H9 (cell line): ENCODE data around the gene ITPR1. TPM values are rescaled to one million over a fixed set of nuclear protein-coding genes. Genes with fewer than 3 reads are reported as not detected.

Experiments
- DNase-seq: peaks from one replicate; pipeline ENCODE4 v3.0.0-alpha.2; 2017
- H2AFZ ChIP-seq: one replicate; pipeline ENCODE4 v1.6.1; 2013; ENCODE audit warnings: mild to moderate bottlenecking, low read length, control low read depth, moderate library complexity
- H2AK5ac ChIP-seq: 2 replicates; pipeline ENCODE4 v1.6.1; 2013; ENCODE audit warnings: low read length, control low read depth, mixed read lengths; ENCODE audit not compliant: insufficient read length
- H2BK120ac ChIP-seq: one replicate; pipeline ENCODE4 v1.6.1; 2013; ENCODE audit warnings: low read depth, mild to moderate bottlenecking, low read length, control low read depth, inconsistent platforms; ENCODE audit not compliant: poor library complexity, severe bottlenecking
- H2BK12ac ChIP-seq: 2 replicates; pipeline ENCODE4 v1.6.1; 2013; ENCODE audit warnings: low read length, control low read depth, mixed read lengths, low read depth; ENCODE audit not compliant: insufficient read length
- H2BK15ac ChIP-seq: 2 replicates; pipeline ENCODE4 v1.6.1; 2013; ENCODE audit warnings: low read depth, low read length, control low read depth
- H2BK20ac ChIP-seq: one replicate; pipeline ENCODE4 v1.6.1; 2013; ENCODE audit warnings: low read depth, mild to moderate bottlenecking, low read length, control low read depth, inconsistent platforms; ENCODE audit not compliant: poor library complexity, severe bottlenecking
- H2BK5ac ChIP-seq: 2 replicates; pipeline ENCODE4 v1.6.1; 2013; ENCODE audit warnings: low read length, control low read depth, mixed read lengths; ENCODE audit not compliant: insufficient read length
- H3K14ac ChIP-seq: 2 replicates; pipeline ENCODE4 v1.6.1; 2013; ENCODE audit warnings: low read length, control low read depth; ENCODE audit not compliant: insufficient read depth
- H3K18ac ChIP-seq: 2 replicates; pipeline ENCODE4 v1.6.1; 2013; ENCODE audit warnings: low read depth, mild to moderate bottlenecking, mixed read lengths, low read length, control low read depth; ENCODE audit not compliant: insufficient read length
- H3K23ac ChIP-seq: 2 replicates; pipeline ENCODE4 v1.6.1; 2013; ENCODE audit warnings: low read length, control low read depth, mixed read lengths, low read depth; ENCODE audit not compliant: insufficient read length
- H3K23me2 ChIP-seq: 2 replicates; pipeline ENCODE4 v1.6.1; 2013; ENCODE audit warnings: low read depth, mild to moderate bottlenecking, mixed read lengths, low read length, control low read depth; ENCODE audit not compliant: insufficient read length, poor library complexity, severe bottlenecking
- H3K27ac ChIP-seq: 2 replicates; pipeline ENCODE4 v1.5.1; 2013; ENCODE audit warnings: low read length, control low read depth, mixed read lengths, low read depth; ENCODE audit not compliant: insufficient read length
- H3K27me3 ChIP-seq: 2 replicates; pipeline ENCODE4 v1.6.1; 2013; ENCODE audit warnings: low read length, control low read depth, inconsistent platforms; ENCODE audit not compliant: insufficient read depth
- H3K4ac ChIP-seq: 2 replicates; pipeline ENCODE4 v1.6.1; 2013; ENCODE audit warnings: low read depth, mild to moderate bottlenecking, control low read depth, inconsistent platforms, low read length, moderate library complexity
- H3K4me1 ChIP-seq: 2 replicates; pipeline ENCODE4 v1.6.1; 2013; ENCODE audit warnings: low read length, control low read depth, inconsistent platforms; ENCODE audit not compliant: insufficient read depth
- H3K4me2 ChIP-seq: 2 replicates; pipeline ENCODE4 v1.6.1; 2013; ENCODE audit warnings: low read length, control low read depth, mixed read lengths; ENCODE audit not compliant: insufficient read length, insufficient read depth
- H3K56ac ChIP-seq: 2 replicates; pipeline ENCODE4 v1.6.1; 2013; ENCODE audit warnings: low read depth, mild to moderate bottlenecking, mixed read lengths, low read length, control low read depth; ENCODE audit not compliant: insufficient read length
- H3K79me1 ChIP-seq: 2 replicates; pipeline ENCODE4 v1.6.1; 2013; ENCODE audit warnings: low read depth, mild to moderate bottlenecking, moderate library complexity, low read length, control low read depth, inconsistent platforms; ENCODE audit not compliant: insufficient read depth, poor library complexity, severe bottlenecking
- H3K79me2 ChIP-seq: 2 replicates; pipeline ENCODE4 v1.6.1; 2013; ENCODE audit warnings: low read length, control low read depth, inconsistent platforms; ENCODE audit not compliant: insufficient read depth
- H3K9ac ChIP-seq: 2 replicates; pipeline ENCODE4 v1.6.1; 2013; ENCODE audit warnings: low read length, control low read depth, mixed read lengths; ENCODE audit not compliant: insufficient read length; ENCODE audit errors: extremely low read depth
- H3K9me3 ChIP-seq: one replicate; pipeline ENCODE4 v1.6.1; 2013; ENCODE audit warnings: low read depth, low read length, inconsistent platforms; ENCODE audit not compliant: control insufficient read depth
- H3T11ph ChIP-seq: one replicate; pipeline ENCODE4 v1.6.1; 2013; ENCODE audit warnings: mild to moderate bottlenecking, low read length, control low read depth, inconsistent platforms
- H4K20me1 ChIP-seq: one replicate; pipeline ENCODE4 v1.6.1; 2013; ENCODE audit not compliant: control insufficient read depth, insufficient read length, insufficient read depth
- H4K5ac ChIP-seq: 2 replicates; pipeline ENCODE4 v1.6.1; 2013; ENCODE audit warnings: low read depth, mild to moderate bottlenecking, mixed read lengths, low read length, control low read depth; ENCODE audit not compliant: insufficient read length
- H4K8ac ChIP-seq: replicated peaks from 2 replicates; pipeline ENCODE4 v1.6.1; 2013; ENCODE audit warnings: low read length, control low read depth, mixed read lengths, low read depth; ENCODE audit not compliant: insufficient read length
- H4K91ac ChIP-seq: 2 replicates; pipeline ENCODE4 v1.6.1; 2013; ENCODE audit warnings: low read depth, mild to moderate bottlenecking, moderate library complexity, mixed read lengths, low read length, control low read depth; ENCODE audit not compliant: insufficient read length
- H3K27ac Mint-ChIP-seq, 3 experiments: 2 replicates in 2 of 3; 3 replicates in 1 of 3; pipeline ENCODE4 v1.8.0; 2020 to 2021; ENCODE audit warnings: mixed read lengths in 3 of 3, mild to moderate bottlenecking in 1 of 3, moderate library complexity in 1 of 3
- H3K27me3 Mint-ChIP-seq: 2 replicates; pipeline ENCODE4 v1.8.0; 2021; ENCODE audit warnings: low read depth, mild to moderate bottlenecking, moderate library complexity, mixed read lengths
- H3K36me3 Mint-ChIP-seq, 3 experiments: 2 replicates in 2 of 3; 3 replicates in 1 of 3; pipeline ENCODE4 v1.8.0; 2020 to 2021; ENCODE audit warnings: low read depth in 3 of 3, mixed read lengths in 3 of 3; ENCODE audit not compliant: insufficient read depth in 1 of 3
- H3K4me1 Mint-ChIP-seq, 2 experiments: 2 replicates each; pipeline ENCODE4 v1.8.0; 2020; ENCODE audit warnings: mixed read lengths in 2 of 2
- H3K4me3 Mint-ChIP-seq, 2 experiments: 2 replicates in 1 of 2; 3 replicates in 1 of 2; pipeline ENCODE4 v1.8.0; 2020 to 2021; ENCODE audit warnings: mild to moderate bottlenecking in 2 of 2, mixed read lengths in 2 of 2, moderate library complexity in 1 of 2
- H3K9me3 Mint-ChIP-seq, 2 experiments: 2 replicates in 1 of 2; 3 replicates in 1 of 2; pipeline ENCODE4 v1.8.0; 2020; ENCODE audit warnings: mild to moderate bottlenecking in 2 of 2, mixed read lengths in 2 of 2, moderate library complexity in 1 of 2
- WGBS: extraction: QIAGEN DNeasy Blood & Tissue Kit; methylation state at CpG from one replicate; pipeline ENCODE4 v1.1.7; 2013; ENCODE audit warnings: missing lambda C conversion rate, low lambda C conversion rate, mixed read lengths; ENCODE audit not compliant: insufficient read length; ENCODE audit errors: extremely low coverage; 5-methylcytosine and 5-hydroxymethylcytosine counted together
- total RNA-seq: library from RNA; stranded (reverse); gene quantifications from 2 replicates; pipeline ENCODE4 v1.2.1, GENCODE V29; 2021
- TF ChIP-seq, protein P1 (sequence below): fragments of 200-600 bp; sonication (generic); conservative IDR thresholded peaks from 3 replicates; pipeline ENCODE4 v1.8.0; 2021; ENCODE audit warnings: antibody characterized with exemption, mild to moderate bottlenecking

ITPR1 gene
- total RNA-seq, 1 experiment from 2014 or later = 4.2 TPM

DNA sequence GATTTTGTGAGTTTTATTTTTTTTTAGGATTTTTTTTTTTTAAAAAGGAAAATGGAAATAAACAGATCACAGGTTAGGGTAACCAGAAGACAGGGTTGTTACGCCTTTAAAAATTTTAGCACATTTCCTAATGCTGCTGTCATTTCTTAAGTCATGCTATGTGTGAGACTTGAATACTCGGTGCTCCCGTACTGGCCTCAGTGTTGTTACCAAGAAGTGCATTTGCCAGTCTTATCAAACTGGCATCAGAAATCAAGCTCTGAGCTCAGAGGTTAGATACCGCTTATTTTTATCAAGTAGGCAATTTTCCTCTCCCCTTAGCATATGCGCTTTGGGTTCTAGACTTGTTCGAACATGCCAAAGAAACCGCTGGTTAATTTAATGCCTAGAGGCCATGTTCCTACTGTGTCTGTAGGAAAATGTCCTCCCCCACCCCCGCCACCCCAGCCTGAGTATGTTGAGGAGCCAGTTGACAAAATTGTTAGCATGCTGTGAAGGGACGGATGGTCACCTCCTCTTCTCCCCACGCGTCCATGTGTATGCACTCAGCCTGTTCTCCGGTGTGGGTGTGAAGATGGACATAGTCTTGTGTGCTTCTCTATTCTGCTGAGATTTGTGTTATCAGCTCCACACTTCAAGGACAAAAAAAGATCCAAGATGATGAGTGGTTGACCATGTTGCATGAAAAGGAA is 88.9 kb downstream of the ITPR1 start:
- Histone ChIP-seq H4K5ac (no peak overlapping the region), H3K4me2 (no peak overlapping the region), H3K23ac (no peak overlapping the region), H3K23me2 (no peaks in the 10 kb centered on the region), H2AK5ac (no peak overlapping the region), H3K79me1 (no peaks in the 10 kb centered on the region), H3T11ph (no peak overlapping the region), H3K27me3 (no peaks in the 10 kb centered on the region), H4K20me1 (no peaks in the 10 kb centered on the region), H3K9me3 (no peaks in the 10 kb centered on the region), H3K18ac (no peak overlapping the region), H2BK12ac (no peak overlapping the region), H3K4me1 (peaks cover 8% of the 10 kb centered on the region; the same call in 1 of the 2 replicates), H2AFZ (no peak overlapping the region), H2BK120ac (no peak overlapping the region), H3K27ac (no peak overlapping the region), H3K56ac (no peak overlapping the region), H2BK5ac (no peak overlapping the region), H3K79me2 (no peaks in the 10 kb centered on the region), H4K91ac (no peak overlapping the region), H4K8ac (no peak overlapping the region), H3K4ac (no peak overlapping the region), H3K14ac (no peak overlapping the region), H2BK20ac (no peak overlapping the region), H3K9ac (no peak overlapping the region), H2BK15ac (no peak overlapping the region)
- Mint-ChIP-seq H3K4me3 (no peak overlapping the region; a peak in 1 of 5 replicates), H3K27me3 (no peaks in the 10 kb centered on the region), H3K27ac (0 out of 7 replicates have a peak overlapping the region, but pooled peaks of 1 of the 3 experiments have one; percentile 59), H3K9me3 (no peaks in the 10 kb centered on the region), H3K36me3 (no peaks in the 10 kb centered on the region), H3K4me1 (peaks cover 31 to 37% of the 10 kb centered on the region in 2 experiments)
- no CpG with 5 or more reads among the region's 12 CpGs for WGBS
- TF ChIP-seq, protein P1, sequence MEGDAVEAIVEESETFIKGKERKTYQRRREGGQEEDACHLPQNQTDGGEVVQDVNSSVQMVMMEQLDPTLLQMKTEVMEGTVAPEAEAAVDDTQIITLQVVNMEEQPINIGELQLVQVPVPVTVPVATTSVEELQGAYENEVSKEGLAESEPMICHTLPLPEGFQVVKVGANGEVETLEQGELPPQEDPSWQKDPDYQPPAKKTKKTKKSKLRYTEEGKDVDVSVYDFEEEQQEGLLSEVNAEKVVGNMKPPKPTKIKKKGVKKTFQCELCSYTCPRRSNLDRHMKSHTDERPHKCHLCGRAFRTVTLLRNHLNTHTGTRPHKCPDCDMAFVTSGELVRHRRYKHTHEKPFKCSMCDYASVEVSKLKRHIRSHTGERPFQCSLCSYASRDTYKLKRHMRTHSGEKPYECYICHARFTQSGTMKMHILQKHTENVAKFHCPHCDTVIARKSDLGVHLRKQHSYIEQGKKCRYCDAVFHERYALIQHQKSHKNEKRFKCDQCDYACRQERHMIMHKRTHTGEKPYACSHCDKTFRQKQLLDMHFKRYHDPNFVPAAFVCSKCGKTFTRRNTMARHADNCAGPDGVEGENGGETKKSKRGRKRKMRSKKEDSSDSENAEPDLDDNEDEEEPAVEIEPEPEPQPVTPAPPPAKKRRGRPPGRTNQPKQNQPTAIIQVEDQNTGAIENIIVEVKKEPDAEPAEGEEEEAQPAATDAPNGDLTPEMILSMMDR = no peak
- no peak for DNase-seq
